A549 (cell line): ENCODE measurements around the gene C1orf216. TPM values are rescaled to one million over a fixed set of nuclear protein-coding genes. Genes with fewer than 3 reads are reported as not detected.

ENCODE experiments used
- ATAC-seq, 2 experiments: fragments of 200-7000 bp in 1 of 2; fragments of >200 bp in 1 of 2; cut with Nextera tagmentation in 1 of 2; cut with Tn5 transposase in 1 of 2; 3 replicates each; pipeline versions ENCODE4 v1.8.0 to v1.9.1; 2018 to 2020; ENCODE audit warnings: mild to moderate bottlenecking in 1 of 2, moderate library complexity in 1 of 2
- CTCF ChIA-PET: fragments of 300-600 bp; sonication (Branson Sonifier 250); formaldehyde crosslinking; extraction: SDS; loops from one replicate; lab custom pipeline; 2021; ENCODE audit warnings: antibody characterized with exemption, inconsistent platforms; lab: Yijun Ruan, JAX
- POLR2A ChIA-PET: fragments of 350-600 bp; formaldehyde crosslinking; extraction: SDS; loops from one replicate; lab custom pipeline; 2021; ENCODE audit warnings: antibody characterized with exemption, inconsistent platforms; lab: Yijun Ruan, JAX
- DNase-seq, 2 experiments: peaks; one replicate each; pipeline versions ENCODE4 v3.0.0 to v3.0.0-alpha.2; 2011 to 2016; ENCODE audit warnings: low read depth in 1 of 2, low spot score in 1 of 2
- FAIRE-seq: peaks from 2 replicates; lab custom pipeline; 2011; peaks lifted over from hg19 to GRCh38; lab: Jason Lieb, UNC
- H3K27ac ChIP-seq, 2 experiments: fragments of >200 bp; sonication (Bioruptor Twin); formaldehyde crosslinking; 3 replicates each; pipeline ENCODE4 v1.5.1; 2016 to 2017
- H3K4me1 ChIP-seq: fragments of >200 bp; sonication (Bioruptor Twin); formaldehyde crosslinking; 3 replicates; pipeline ENCODE4 v1.6.1; 2016
- H3K4me2 ChIP-seq: fragments of >200 bp; sonication (Bioruptor Twin); formaldehyde crosslinking; 3 replicates; pipeline ENCODE4 v1.6.1; 2016
- H3K4me3 ChIP-seq: fragments of >200 bp; sonication (Bioruptor Twin); formaldehyde crosslinking; 3 replicates; pipeline ENCODE4 v1.5.1; 2016
- H3K9me3 ChIP-seq: fragments of >200 bp; sonication (Bioruptor Twin); formaldehyde crosslinking; 3 replicates; pipeline ENCODE4 v1.6.1; 2016
- BHLHE40 ChIP-seq: IDR thresholded peaks from 2 replicates; pipeline ENCODE4 v1.6.1; 2012; ENCODE audit warnings: low read depth, low read length, inconsistent platforms
- CBX2 ChIP-seq: fragments of 200-600 bp; sonication (generic); IDR thresholded peaks from 2 replicates; pipeline ENCODE4 v1.6.1; 2016; ENCODE audit warnings: low read depth, mild to moderate bottlenecking, borderline replicate concordance
- CBX8 ChIP-seq: fragments of 200-600 bp; sonication (generic); IDR thresholded peaks from 2 replicates; pipeline ENCODE4 v1.6.1; 2016
- CHD4 ChIP-seq: fragments of 200-600 bp; sonication (generic); IDR thresholded peaks from 2 replicates; pipeline ENCODE4 v1.6.1; 2016; ENCODE audit warnings: antibody characterized with exemption, mild to moderate bottlenecking, borderline replicate concordance
- EHMT2 ChIP-seq: fragments of 200-600 bp; sonication (generic); IDR thresholded peaks from 2 replicates; pipeline ENCODE4 v1.6.1; 2016; ENCODE audit warnings: antibody characterized with exemption, low read depth, mild to moderate bottlenecking, moderate library complexity
- FOSB ChIP-seq: fragments of 250-450 bp; sonication (Bioruptor Pico); IDR thresholded peaks from 2 replicates; pipeline ENCODE4 v1.5.0; 2020; ENCODE audit warnings: mild to moderate bottlenecking, moderate library complexity
- FOSL2 ChIP-seq, 2 experiments: fragments of 450-650 bp in 1 of 2; fragments of >200 bp in 1 of 2; sonication (Bioruptor Twin) in 1 of 2; formaldehyde crosslinking; IDR thresholded peaks; 2 replicates each; pipeline versions ENCODE4 v1.5.0 to v1.6.1; 2016 to 2020; ENCODE audit warnings: mild to moderate bottlenecking in 1 of 2, moderate library complexity in 1 of 2
- HOXB13 ChIP-seq: fragments of 250-450 bp; sonication (Bioruptor Pico); IDR thresholded peaks from 2 replicates; pipeline ENCODE4 v1.5.0; 2020; ENCODE audit warnings: low read depth, mild to moderate bottlenecking, moderate library complexity
- KDM5A ChIP-seq: fragments of 200-600 bp; sonication (generic); IDR thresholded peaks from 2 replicates; pipeline ENCODE4 v1.6.1; 2016; ENCODE audit warnings: antibody characterized with exemption, mild to moderate bottlenecking
- POLR2AphosphoS2 ChIP-seq: conservative IDR thresholded peaks from 2 replicates; pipeline ENCODE4 v1.6.1; 2012; ENCODE audit warnings: low read length, improper control_type of control experiment, inconsistent platforms
- RARB ChIP-seq: fragments of 250-450 bp; sonication (Bioruptor Pico); IDR thresholded peaks from 2 replicates; pipeline ENCODE4 v1.8.0; 2021; ENCODE audit warnings: mild to moderate bottlenecking, moderate library complexity
- RCOR1 ChIP-seq: fragments of 150-350 bp; IDR thresholded peaks from 2 replicates; pipeline ENCODE4 v1.6.1; 2014; ENCODE audit warnings: antibody characterized with exemption, low read length, low read depth
- REST ChIP-seq: fragments of 200-600 bp; sonication (generic); IDR thresholded peaks from 2 replicates; pipeline ENCODE4 v1.6.1; 2016; ENCODE audit warnings: antibody characterized with exemption, mild to moderate bottlenecking, moderate library complexity
- RNF2 ChIP-seq: fragments of 200-600 bp; sonication (generic); IDR thresholded peaks from 2 replicates; pipeline ENCODE4 v1.6.1; 2016; ENCODE audit warnings: low read depth, mild to moderate bottlenecking, antibody characterized with exemption, moderate library complexity, borderline replicate concordance
- SMC3 ChIP-seq: fragments of >200 bp; sonication (Bioruptor Twin); formaldehyde crosslinking; IDR thresholded peaks from 3 replicates; pipeline ENCODE4 v1.6.1; 2018; ENCODE audit warnings: inconsistent platforms
- ZC3H11A ChIP-seq: fragments of 450-650 bp; IDR thresholded peaks from 2 replicates; pipeline ENCODE4 v1.6.1; 2014; ENCODE audit warnings: antibody characterized with exemption, mild to moderate bottlenecking
- ZNF302 ChIP-seq: fragments of 250-450 bp; sonication (Bioruptor Pico); IDR thresholded peaks from 2 replicates; pipeline ENCODE4 v1.9.0; 2021; ENCODE audit warnings: inconsistent platforms, mild to moderate bottlenecking, moderate library complexity
- ZSCAN20 ChIP-seq: fragments of 250-450 bp; sonication (Bioruptor Pico); IDR thresholded peaks from 2 replicates; pipeline ENCODE4 v1.8.0; 2022; ENCODE audit warnings: mild to moderate bottlenecking, moderate library complexity
- WGBS: methylation state at CpG from one replicate; pipeline ENCODE4 v1.1.6; 2017; ENCODE audit errors: missing lambda C conversion rate; 5-methylcytosine and 5-hydroxymethylcytosine counted together
- polyA plus RNA-seq, 4 experiments: library from polyadenylated mRNA; depleted of rRNA in 3 of 4; stranded (reverse); fragments of >200 nt; fragmentation: RNase III in 1 of 4; extraction: RNeasy Plus Mini Kit Qiagen cat#74134 plus additional on column Dnase treatment in 1 of 4; gene quantifications; 2 replicates in 3 of 4; 3 replicates in 1 of 4; pipeline ENCODE4 v1.2.3, GENCODE V29; 2011 to 2017
- TF ChIP-seq, protein P1 (sequence below): fragments of >200 bp; sonication (Bioruptor Twin); formaldehyde crosslinking; IDR thresholded peaks from 3 replicates; pipeline ENCODE4 v1.6.1; 2016
- TF ChIP-seq, protein P2 (sequence below): fragments of 250-450 bp; sonication (Bioruptor Pico); IDR thresholded peaks from 2 replicates; pipeline ENCODE4 v1.5.0; 2021; ENCODE audit warnings: mild to moderate bottlenecking, moderate library complexity, borderline replicate concordance
- TF ChIP-seq, protein P3 (sequence below): fragments of 250-450 bp; sonication (Bioruptor Pico); IDR thresholded peaks from 2 replicates; pipeline ENCODE4 v1.5.0; 2020; ENCODE audit warnings: low read depth, mild to moderate bottlenecking, moderate library complexity
- TF ChIP-seq, protein P4 (sequence below): IDR thresholded peaks from 2 replicates; pipeline ENCODE4 v1.6.1; 2012; ENCODE audit warnings: low read depth, borderline replicate concordance

Gene C1orf216
- polyA plus RNA-seq, 2 of the 4 experiments (the other 2 are of a cell fraction) = 12.0 to 17.7 TPM

- Histone ChIP-seq H3K4me1 (no peaks in the 10 kb centered on the region), H3K4me3 (peak overlapping the region; percentile 47; the same call in 1 of the 3 replicates), H3K4me2 (peak overlapping the region; percentile 85), H3K9me3 (no peaks in the 10 kb centered on the region), H3K27ac (peak overlapping the region in 1 of 2 experiments; percentile 78; a peak in 3 of 6 replicates)
- ChIA-PET CTCF (interaction anchor here (1.3 to 9.5 kb wide), 2 partner anchors 9 to 20 kb away, joined by 5 to 53 read pairs; no protein-coding TSS in a partner anchor), POLR2A (no interaction called here)
- ATAC-seq (peak in 1 of 2 experiments; percentile 10; a peak in 1 of 6 replicates), DNase-seq (no peak), FAIRE-seq (no peak)
- 90% methylated on average over 28 of the region's 29 CpGs for WGBS
- TF ChIP-seq REST = no peak
- no peak for TF ChIP-seq FOSB (CRISPR knock-in tag)
- no peak for TF ChIP-seq RARB (CRISPR knock-in tag)
- TF ChIP-seq SMC3 = no peak
- TF ChIP-seq CBX8 = no peak
- TF ChIP-seq, protein P1, sequence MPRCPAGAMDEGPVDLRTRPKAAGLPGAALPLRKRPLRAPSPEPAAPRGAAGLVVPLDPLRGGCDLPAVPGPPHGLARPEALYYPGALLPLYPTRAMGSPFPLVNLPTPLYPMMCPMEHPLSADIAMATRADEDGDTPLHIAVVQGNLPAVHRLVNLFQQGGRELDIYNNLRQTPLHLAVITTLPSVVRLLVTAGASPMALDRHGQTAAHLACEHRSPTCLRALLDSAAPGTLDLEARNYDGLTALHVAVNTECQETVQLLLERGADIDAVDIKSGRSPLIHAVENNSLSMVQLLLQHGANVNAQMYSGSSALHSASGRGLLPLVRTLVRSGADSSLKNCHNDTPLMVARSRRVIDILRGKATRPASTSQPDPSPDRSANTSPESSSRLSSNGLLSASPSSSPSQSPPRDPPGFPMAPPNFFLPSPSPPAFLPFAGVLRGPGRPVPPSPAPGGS = no peak
- no peak for TF ChIP-seq EHMT2
- TF ChIP-seq POLR2AphosphoS2 = no peak
- no peak for TF ChIP-seq HOXB13 (CRISPR knock-in tag)
Observed at GRCh38 chr1:35706846-35707600, 11.7 kb downstream of the C1orf216 start.

DNA sequence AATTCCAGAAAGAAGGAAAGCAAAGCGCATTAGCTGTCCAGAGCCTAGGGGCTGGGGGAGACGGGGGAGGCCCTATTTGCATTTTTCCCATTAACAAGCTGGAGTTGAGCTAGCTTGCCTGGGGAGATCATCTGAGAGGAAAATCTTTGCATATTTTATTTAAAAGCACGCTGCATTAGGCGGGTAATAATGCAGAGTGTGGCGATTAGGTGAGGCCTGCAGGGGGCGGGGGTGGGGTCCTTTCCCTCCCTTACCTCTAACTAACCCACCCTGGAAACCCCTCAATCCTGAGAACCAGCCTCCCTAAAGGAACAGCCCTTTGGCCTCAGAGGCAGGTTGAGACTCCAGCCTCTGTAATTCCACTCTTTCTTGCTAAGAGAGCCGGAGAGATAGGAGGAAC, 16.2 kb downstream of the C1orf216 start:
- ChIA-PET POLR2A (no interaction called here), CTCF (interaction anchor here (2.1 to 9.5 kb wide), 2 partner anchors 13 to 24 kb away, joined by 10 to 53 read pairs; no protein-coding TSS in a partner anchor)
- Histone ChIP-seq H3K4me2 (no peak overlapping the region), H3K27ac (no peak overlapping the region), H3K4me1 (no peaks in the 10 kb centered on the region), H3K4me3 (no peak overlapping the region), H3K9me3 (no peaks in the 10 kb centered on the region)
- 45% methylated on average over 6 of the region's 7 CpGs for WGBS
- DNase-seq (no peak), FAIRE-seq (no peak), ATAC-seq (no peak)
- TF ChIP-seq CBX2 = no peak
- no peak for TF ChIP-seq FOSL2 (IDR thresholded peaks at IDR 0.05)
- no peak for TF ChIP-seq FOSL2 (CRISPR knock-in tag; IDR thresholded peaks at IDR 0.05)
- TF ChIP-seq, protein P2, sequence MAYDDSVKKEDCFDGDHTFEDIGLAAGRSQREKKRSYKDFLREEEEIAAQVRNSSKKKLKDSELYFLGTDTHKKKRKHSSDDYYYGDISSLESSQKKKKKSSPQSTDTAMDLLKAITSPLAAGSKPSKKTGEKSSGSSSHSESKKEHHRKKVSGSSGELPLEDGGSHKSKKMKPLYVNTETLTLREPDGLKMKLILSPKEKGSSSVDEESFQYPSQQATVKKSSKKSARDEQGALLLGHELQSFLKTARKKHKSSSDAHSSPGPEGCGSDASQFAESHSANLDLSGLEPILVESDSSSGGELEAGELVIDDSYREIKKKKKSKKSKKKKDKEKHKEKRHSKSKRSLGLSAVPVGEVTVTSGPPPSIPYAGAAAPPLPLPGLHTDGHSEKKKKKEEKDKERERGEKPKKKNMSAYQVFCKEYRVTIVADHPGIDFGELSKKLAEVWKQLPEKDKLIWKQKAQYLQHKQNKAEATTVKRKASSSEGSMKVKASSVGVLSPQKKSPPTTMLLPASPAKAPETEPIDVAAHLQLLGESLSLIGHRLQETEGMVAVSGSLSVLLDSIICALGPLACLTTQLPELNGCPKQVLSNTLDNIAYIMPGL (CRISPR knock-in tag) = no peak
- TF ChIP-seq REST = no peak
- TF ChIP-seq BHLHE40 = no peak
- no peak for TF ChIP-seq ZNF302 (CRISPR knock-in tag)
- TF ChIP-seq KDM5A = no peak
- TF ChIP-seq CBX8 = no peak
- TF ChIP-seq, protein P3, sequence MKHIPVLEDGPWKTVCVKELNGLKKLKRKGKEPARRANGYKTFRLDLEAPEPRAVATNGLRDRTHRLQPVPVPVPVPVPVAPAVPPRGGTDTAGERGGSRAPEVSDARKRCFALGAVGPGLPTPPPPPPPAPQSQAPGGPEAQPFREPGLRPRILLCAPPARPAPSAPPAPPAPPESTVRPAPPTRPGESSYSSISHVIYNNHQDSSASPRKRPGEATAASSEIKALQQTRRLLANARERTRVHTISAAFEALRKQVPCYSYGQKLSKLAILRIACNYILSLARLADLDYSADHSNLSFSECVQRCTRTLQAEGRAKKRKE (CRISPR knock-in tag) = no peak
- TF ChIP-seq SMC3 = no peak
- no peak for TF ChIP-seq CHD4
- TF ChIP-seq ZSCAN20 = no peak
- TF ChIP-seq HOXB13 (CRISPR knock-in tag) = no peak
- TF ChIP-seq, protein P4, sequence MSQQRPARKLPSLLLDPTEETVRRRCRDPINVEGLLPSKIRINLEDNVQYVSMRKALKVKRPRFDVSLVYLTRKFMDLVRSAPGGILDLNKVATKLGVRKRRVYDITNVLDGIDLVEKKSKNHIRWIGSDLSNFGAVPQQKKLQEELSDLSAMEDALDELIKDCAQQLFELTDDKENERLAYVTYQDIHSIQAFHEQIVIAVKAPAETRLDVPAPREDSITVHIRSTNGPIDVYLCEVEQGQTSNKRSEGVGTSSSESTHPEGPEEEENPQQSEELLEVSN = no peak
- TF ChIP-seq ZC3H11A = no peak
- no peak for TF ChIP-seq FOSB (CRISPR knock-in tag)
- TF ChIP-seq RCOR1 = no peak
- TF ChIP-seq RNF2 = no peak
